Epithelial cell of proximal tubule (primary cell): ENCODE results near the gene SHISAL2A. TPM values are rescaled to one million over a fixed set of nuclear protein-coding genes. Genes with fewer than 3 reads are reported as not detected.

Experiments
- DNase-seq: peaks from one replicate; pipeline ENCODE4 v3.0.0-alpha.2; 2011; ENCODE audit warnings: low read depth
- H3K4me3 ChIP-seq: 2 replicates; pipeline ENCODE4 v1.5.1; 2011; ENCODE audit warnings: low read depth, mild to moderate bottlenecking, low read length
- total RNA-seq: library from RNA; depleted of rRNA; stranded (reverse); fragments of >200 nt; gene quantifications from 2 replicates; pipeline ENCODE4 v1.2.3, GENCODE V29; 2015
- TF ChIP-seq, protein P1 (sequence below): conservative IDR thresholded peaks from 2 replicates; pipeline ENCODE4 v1.5.1; 2012; ENCODE audit warnings: low read depth, mild to moderate bottlenecking, low read length

SHISAL2A gene
- total RNA-seq, 1 donor from 2014 or later = 0.17 TPM

DNA sequence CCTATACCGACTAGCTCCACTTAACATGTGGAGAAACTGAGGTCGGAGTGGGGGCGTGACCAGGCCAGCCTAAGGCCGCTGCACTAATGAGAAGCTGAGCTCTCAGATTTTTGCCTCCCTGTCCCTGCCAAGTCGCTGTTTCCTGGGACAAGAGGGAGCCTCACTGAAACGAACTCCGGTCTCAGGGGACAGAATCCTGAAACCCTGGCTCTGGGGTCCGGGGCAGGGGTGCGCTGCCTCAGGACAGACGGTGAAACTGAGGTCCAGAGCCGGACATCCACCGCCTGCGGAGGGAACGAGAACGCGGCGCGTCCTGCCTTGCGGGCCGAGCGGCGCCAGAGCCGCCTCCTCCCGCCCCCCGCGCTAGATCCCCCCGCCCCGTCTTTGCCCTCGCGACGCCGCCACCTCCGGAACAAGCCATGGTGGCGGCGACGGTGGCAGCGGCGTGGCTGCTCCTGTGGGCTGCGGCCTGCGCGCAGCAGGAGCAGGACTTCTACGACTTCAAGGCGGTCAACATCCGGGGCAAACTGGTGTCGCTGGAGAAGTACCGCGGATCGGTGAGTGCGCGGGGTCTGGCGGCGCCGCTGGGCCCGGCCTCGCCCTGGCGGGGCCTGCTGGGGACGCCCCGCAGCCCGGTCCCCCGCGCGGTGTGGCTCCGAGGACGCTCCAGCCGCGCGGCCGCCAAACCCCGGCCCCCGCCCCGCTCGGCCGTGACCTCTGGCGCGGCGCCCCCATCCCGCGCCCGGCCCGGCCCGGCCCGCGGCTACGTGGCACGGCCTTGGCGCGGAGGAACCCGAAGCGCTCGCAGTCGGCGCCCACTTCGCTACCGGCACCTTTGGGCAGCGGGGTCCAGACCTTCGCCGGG, 30.7 kb upstream of the SHISAL2A start, which contains the start of gene GPX7:
Gene GPX7 (plus strand): TSS at position 381 of the 865 bp plus-strand sequence. CDS start 39 bp downstream, at position 420.
- peak within 1 kb of the TSS; percentile 51 for H3K4me3 ChIP-seq
- DNase-seq = no peak
- TF ChIP-seq, protein P1, sequence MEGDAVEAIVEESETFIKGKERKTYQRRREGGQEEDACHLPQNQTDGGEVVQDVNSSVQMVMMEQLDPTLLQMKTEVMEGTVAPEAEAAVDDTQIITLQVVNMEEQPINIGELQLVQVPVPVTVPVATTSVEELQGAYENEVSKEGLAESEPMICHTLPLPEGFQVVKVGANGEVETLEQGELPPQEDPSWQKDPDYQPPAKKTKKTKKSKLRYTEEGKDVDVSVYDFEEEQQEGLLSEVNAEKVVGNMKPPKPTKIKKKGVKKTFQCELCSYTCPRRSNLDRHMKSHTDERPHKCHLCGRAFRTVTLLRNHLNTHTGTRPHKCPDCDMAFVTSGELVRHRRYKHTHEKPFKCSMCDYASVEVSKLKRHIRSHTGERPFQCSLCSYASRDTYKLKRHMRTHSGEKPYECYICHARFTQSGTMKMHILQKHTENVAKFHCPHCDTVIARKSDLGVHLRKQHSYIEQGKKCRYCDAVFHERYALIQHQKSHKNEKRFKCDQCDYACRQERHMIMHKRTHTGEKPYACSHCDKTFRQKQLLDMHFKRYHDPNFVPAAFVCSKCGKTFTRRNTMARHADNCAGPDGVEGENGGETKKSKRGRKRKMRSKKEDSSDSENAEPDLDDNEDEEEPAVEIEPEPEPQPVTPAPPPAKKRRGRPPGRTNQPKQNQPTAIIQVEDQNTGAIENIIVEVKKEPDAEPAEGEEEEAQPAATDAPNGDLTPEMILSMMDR = no peak

- peak overlapping the region; percentile 51 for H3K4me3 ChIP-seq
- no peak for DNase-seq
- TF ChIP-seq, protein P1 = no peak
Observed at GRCh38 chr1:52602856-52603600, 29.9 kb upstream of the SHISAL2A start.

GRCh38 chr1:52603630-52604029, 29.3 kb upstream of the SHISAL2A start:
- TF ChIP-seq, protein P1 = no peak
- H3K4me3 ChIP-seq = no peak overlapping the region
- DNase-seq = no peak

GRCh38 chr1:52604063-52604770, 28.8 kb upstream of the SHISAL2A start:
- TF ChIP-seq, protein P1 = no peak
- peak; percentile 58 for DNase-seq
- H3K4me3 ChIP-seq = no peak overlapping the region

DNA sequence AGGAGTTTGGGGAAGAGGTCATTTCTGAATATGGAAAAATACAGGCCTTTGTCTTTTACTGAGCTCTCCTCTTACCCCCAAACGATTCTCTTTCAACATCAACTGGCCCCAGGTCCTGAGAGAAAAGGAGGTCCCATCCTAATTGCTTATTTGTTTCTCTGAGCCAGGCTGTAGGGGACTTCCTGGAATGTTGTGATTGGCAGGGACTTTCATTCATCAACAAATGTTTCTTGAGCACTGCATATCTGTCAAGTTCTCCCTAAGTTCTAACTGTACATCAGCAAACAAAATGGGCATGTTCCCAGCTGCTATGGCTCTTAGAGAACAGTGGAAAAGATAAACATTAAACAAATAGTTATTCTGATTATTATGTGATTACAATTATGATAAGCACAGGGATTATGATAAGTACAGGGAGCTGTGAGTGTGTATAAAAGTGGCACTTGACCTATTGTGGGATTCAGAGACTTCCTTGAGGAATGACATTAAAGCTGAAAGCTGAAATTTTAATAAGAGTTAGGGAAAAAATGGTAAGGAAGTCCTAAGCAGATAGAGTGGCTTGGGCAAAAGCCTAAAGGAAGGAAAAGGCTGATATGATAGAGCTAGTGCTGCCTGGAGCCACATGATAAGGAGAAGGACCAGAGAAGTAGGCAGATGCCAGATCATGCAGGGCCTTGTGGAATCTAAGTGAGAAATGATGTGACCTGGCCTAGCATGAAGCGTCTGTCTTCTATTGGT, 19.2 kb upstream of the SHISAL2A start:
- TF ChIP-seq, protein P1 = no peak
- no peak for DNase-seq
- no peak overlapping the region for H3K4me3 ChIP-seq

DNA sequence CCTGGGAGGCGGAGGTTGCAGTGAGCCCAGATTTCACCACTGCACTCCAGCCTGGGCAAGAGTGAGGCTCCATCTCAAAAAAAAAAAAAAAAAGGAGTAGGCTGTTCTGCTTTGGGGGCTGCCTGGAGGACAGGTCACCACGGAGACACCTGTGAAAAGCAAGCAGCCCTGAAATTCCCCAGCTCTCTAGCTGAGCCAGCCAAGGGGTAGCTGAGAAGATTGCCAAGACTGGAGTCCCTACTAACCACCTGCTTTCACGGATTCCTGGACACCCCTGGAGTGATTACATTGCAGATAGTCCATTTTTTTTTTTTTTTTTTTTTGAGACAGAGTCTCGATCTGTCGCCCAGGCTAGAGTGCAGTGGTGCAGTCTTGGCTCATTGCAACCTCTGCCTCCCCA, 18.3 kb upstream of the SHISAL2A start:
- DNase-seq = no peak
- TF ChIP-seq, protein P1 = no peak
- H3K4me3 ChIP-seq = no peak overlapping the region
